RPMI7951 (cell line): Measurements from ENCODE around the gene NOXO1. TPM values are rescaled to one million over a fixed set of nuclear protein-coding genes. Genes with fewer than 3 reads are reported as not detected.
"Not testable (repeated sequence)": the region's sequence is repeated elsewhere in the genome, so short reads cannot be mapped to it uniquely, and the experiment has no call there.

Experiments
- DNase-seq: peaks from one replicate; pipeline ENCODE4 v3.0.0-alpha.2; 2012; ENCODE audit warnings: low read depth
- total RNA-seq: library from RNA; depleted of rRNA; stranded (reverse); fragments of >200 nt; shearing (Covaris generic); gene quantifications from 2 replicates; pipeline ENCODE4 v1.2.3, GENCODE V29; 2014; rRNA removed

The NOXO1 gene
- not detected in 2 replicates for total RNA-seq

GRCh38 chr16:1981398-1981836 is at the start of gene NOXO1:
TSS of gene NOXO1 (minus strand) at chr16:1981469. CDS start at chr16:1981179, 290 bp downstream.
- DNase-seq: no peak

GRCh38 chr16:2030036-2030435 is 48.8 kb upstream of the NOXO1 start:
- DNase-seq: no peak

- DNase-seq: no peak
Observed at GRCh38 chr16:2029350-2029749, 48.1 kb upstream of the NOXO1 start.

GRCh38 chr16:2028620-2029220 is 47.5 kb upstream of the NOXO1 start:
- DNase-seq: no peak

GRCh38 chr16:2028146-2028545 is 46.9 kb upstream of the NOXO1 start:
- DNase-seq: no peak

- DNase-seq: peak; percentile 46
Observed at GRCh38 chr16:2027024-2028010, 46.0 kb upstream of the NOXO1 start.

- DNase-seq: no peak
Observed at GRCh38 chr16:2026461-2027023, 45.3 kb upstream of the NOXO1 start, which contains the start of gene NHERF2. TSS of gene NHERF2 (plus strand) at chr16:2026902. CDS start at chr16:2027006, 104 bp downstream.

- DNase-seq: no peak
Observed at GRCh38 chr16:2025878-2026460, 44.7 kb upstream of the NOXO1 start.

- no peak for DNase-seq
Observed at GRCh38 chr16:2025251-2025650, 44.0 kb upstream of the NOXO1 start.

GRCh38 chr16:2024032-2024420 is 42.8 kb upstream of the NOXO1 start:
- DNase-seq: no peak

- peak; percentile 73 for DNase-seq
Observed at GRCh38 chr16:2023092-2024031, 42.1 kb upstream of the NOXO1 start.

- peak; percentile 73 for DNase-seq
Observed at GRCh38 chr16:2022723-2023091, 41.4 kb upstream of the NOXO1 start.

GRCh38 chr16:2019921-2020831 is 38.9 kb upstream of the NOXO1 start:
- no peak for DNase-seq

GRCh38 chr16:2019518-2019920 is 38.2 kb upstream of the NOXO1 start, which contains the start of gene NPW:
TSS of gene NPW (plus strand) at chr16:2019785.
- DNase-seq: no peak

GRCh38 chr16:2016407-2016922 is 35.2 kb upstream of the NOXO1 start:
- no peak for DNase-seq

GRCh38 chr16:2015947-2016208 is 34.6 kb upstream of the NOXO1 start:
- no peak for DNase-seq

- no peak for DNase-seq
Observed at GRCh38 chr16:2015117-2015946, 34.1 kb upstream of the NOXO1 start.

GRCh38 chr16:2013527-2013926 is 32.3 kb upstream of the NOXO1 start:
- no peak for DNase-seq

GRCh38 chr16:2011726-2012125 is 30.5 kb upstream of the NOXO1 start:
- DNase-seq: not testable (repeated sequence)
